Activated CD8-positive, alpha-beta T cell treated with anti-CD3 and anti-CD28 coated beads for 36 hours (primary cell): ENCODE measurements around the gene CLDND2. TPM values are rescaled to one million over a fixed set of nuclear protein-coding genes. Genes with fewer than 3 reads are reported as not detected.
A peak's percentile ranks its signal among the peaks of the same experiment; 100 is the strongest.

Experiments
- ATAC-seq: fragments of 200-7000 bp; cut with Tn5 transposase; one replicate; pipeline ENCODE4 v1.10.0; 2021; ENCODE audit warnings: mild to moderate bottlenecking, moderate library complexity
- CTCF ChIA-PET: fragments of 350-600 bp; sonication (Branson Sonifier 250); formaldehyde crosslinking; loops from one replicate; lab custom pipeline; 2021; ENCODE audit warnings: antibody characterized with exemption; lab: Charles Lee
- POLR2A ChIA-PET: fragments of 350-600 bp; sonication (Branson Sonifier 250); formaldehyde crosslinking; loops from one replicate; lab custom pipeline; 2021; ENCODE audit warnings: antibody characterized with exemption; lab: Charles Lee
- DNase-seq: peaks from one replicate; pipeline ENCODE4 v3.0.0-alpha.2; 2020
- H3K27ac Mint-ChIP-seq: one replicate; pipeline ENCODE4 v1.8.0; 2021; ENCODE audit warnings: mild to moderate bottlenecking, mixed read lengths
- H3K27me3 Mint-ChIP-seq: one replicate; pipeline ENCODE4 v1.8.0; 2021; ENCODE audit warnings: mixed read lengths
- H3K36me3 Mint-ChIP-seq: one replicate; pipeline ENCODE4 v1.8.0; 2021; ENCODE audit warnings: low read depth, mixed read lengths
- H3K4me1 Mint-ChIP-seq: one replicate; pipeline ENCODE4 v1.8.0; 2021; ENCODE audit warnings: low read depth, mixed read lengths
- H3K4me3 Mint-ChIP-seq: one replicate; pipeline ENCODE4 v1.8.0; 2021; ENCODE audit warnings: mild to moderate bottlenecking, moderate library complexity, mixed read lengths
- H3K9me3 Mint-ChIP-seq: one replicate; pipeline ENCODE4 v1.8.0; 2021; ENCODE audit warnings: mixed read lengths
- intact Hi-C: fragments of 100-400 bp; cut with micrococcal nuclease; formaldehyde crosslinking; loops from one replicate; pipeline ENCODE4 v1.10.0; 2022
- total RNA-seq, 2 experiments: library from RNA; stranded (reverse); gene quantifications; one replicate each; pipeline ENCODE4 v1.2.3, GENCODE V29; 2021
- TF ChIP-seq, protein P1 (sequence below): fragments of 200-600 bp; IDR thresholded peaks from one replicate; pipeline ENCODE4 v1.8.0; 2022; ENCODE audit warnings: antibody characterized with exemption, mild to moderate bottlenecking

The CLDND2 gene
- total RNA-seq, 2 experiments from 2014 or later, result 5.0 to 5.4 TPM

DNA sequence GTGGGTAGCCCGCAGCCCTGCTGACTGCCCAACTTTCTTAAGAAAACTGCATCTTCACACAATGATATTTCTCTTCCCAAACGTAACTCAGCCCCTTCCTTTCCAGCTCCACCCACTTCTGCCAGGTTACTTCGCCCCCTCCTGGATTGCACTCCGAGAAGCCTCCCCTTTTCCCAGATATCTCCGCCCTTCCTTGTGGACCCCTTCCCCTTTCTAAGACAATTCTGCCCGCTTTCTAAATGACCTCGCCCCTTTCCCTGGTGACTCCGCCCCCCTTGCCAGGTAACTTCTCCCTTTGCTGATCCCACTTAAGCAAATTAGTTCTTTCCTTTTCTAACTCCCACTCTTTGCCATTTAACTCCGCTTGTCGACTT is 29.5 kb downstream of the CLDND2 start:
- H3K27ac Mint-ChIP-seq, result peak overlapping the region; percentile 82
- DNase-seq, result no peak
- no peaks in the 10 kb centered on the region for H3K9me3 Mint-ChIP-seq
- intact Hi-C loops, result loop anchor here (10.0 kb wide), 1 partner anchor 86 kb away; no protein-coding TSS in a partner anchor
- peaks cover 1% of the 10 kb centered on the region for H3K27me3 Mint-ChIP-seq
- peak; percentile 5 for ATAC-seq
- ChIA-PET POLR2A (no interaction called here), CTCF (interaction anchor here (0.6 to 3.2 kb wide), 17 partner anchors 11 to 321 kb away, joined by 3 to 23 read pairs (median 5); partner anchors contain the start of genes ETFB and SIGLEC10)
- H3K36me3 Mint-ChIP-seq, result no peaks in the 10 kb centered on the region
- peak overlapping the region; percentile 77 for H3K4me3 Mint-ChIP-seq
- TF ChIP-seq, protein P1, sequence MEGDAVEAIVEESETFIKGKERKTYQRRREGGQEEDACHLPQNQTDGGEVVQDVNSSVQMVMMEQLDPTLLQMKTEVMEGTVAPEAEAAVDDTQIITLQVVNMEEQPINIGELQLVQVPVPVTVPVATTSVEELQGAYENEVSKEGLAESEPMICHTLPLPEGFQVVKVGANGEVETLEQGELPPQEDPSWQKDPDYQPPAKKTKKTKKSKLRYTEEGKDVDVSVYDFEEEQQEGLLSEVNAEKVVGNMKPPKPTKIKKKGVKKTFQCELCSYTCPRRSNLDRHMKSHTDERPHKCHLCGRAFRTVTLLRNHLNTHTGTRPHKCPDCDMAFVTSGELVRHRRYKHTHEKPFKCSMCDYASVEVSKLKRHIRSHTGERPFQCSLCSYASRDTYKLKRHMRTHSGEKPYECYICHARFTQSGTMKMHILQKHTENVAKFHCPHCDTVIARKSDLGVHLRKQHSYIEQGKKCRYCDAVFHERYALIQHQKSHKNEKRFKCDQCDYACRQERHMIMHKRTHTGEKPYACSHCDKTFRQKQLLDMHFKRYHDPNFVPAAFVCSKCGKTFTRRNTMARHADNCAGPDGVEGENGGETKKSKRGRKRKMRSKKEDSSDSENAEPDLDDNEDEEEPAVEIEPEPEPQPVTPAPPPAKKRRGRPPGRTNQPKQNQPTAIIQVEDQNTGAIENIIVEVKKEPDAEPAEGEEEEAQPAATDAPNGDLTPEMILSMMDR, result no peak
- peaks cover 13% of the 10 kb centered on the region for H3K4me1 Mint-ChIP-seq

DNA sequence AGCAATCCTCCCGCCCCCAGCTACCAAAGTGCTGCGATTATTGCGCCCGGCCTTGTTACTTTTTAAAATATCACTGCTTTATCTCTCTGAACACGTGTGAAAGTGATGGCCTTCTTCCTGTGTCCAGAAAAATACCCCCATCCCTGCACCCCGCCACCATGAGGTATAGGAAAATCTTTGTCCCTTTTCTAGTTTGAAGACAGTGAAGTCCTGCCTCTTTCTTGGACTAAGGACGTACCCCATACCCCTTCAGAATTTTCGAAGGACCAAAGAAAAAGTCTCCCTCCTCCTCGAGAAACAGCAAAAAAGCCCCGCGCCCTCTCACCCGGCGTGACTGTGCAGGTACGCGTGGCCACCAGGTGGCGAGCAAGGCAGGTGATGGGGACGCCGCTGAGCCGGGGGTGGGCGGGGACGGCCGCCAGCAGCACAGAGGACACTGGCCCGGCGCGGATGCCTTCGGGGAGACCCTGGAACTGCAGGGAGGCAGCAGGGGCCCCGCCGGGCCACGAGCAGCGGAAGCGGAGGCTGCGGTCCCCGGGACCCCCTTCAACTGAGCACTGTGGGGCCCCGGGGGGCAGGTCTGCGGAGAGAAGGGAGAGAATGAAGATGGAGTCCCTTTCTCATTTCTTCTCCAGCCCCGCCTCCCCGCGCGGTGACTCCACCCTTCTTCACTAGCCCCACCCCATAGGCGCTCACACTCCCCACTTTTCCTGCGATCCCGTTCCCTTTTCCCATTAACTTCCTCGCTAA is 30.1 kb downstream of the CLDND2 start:
- peak overlapping the region; percentile 82 for H3K27ac Mint-ChIP-seq
- peak; percentile 95 for DNase-seq

DNA sequence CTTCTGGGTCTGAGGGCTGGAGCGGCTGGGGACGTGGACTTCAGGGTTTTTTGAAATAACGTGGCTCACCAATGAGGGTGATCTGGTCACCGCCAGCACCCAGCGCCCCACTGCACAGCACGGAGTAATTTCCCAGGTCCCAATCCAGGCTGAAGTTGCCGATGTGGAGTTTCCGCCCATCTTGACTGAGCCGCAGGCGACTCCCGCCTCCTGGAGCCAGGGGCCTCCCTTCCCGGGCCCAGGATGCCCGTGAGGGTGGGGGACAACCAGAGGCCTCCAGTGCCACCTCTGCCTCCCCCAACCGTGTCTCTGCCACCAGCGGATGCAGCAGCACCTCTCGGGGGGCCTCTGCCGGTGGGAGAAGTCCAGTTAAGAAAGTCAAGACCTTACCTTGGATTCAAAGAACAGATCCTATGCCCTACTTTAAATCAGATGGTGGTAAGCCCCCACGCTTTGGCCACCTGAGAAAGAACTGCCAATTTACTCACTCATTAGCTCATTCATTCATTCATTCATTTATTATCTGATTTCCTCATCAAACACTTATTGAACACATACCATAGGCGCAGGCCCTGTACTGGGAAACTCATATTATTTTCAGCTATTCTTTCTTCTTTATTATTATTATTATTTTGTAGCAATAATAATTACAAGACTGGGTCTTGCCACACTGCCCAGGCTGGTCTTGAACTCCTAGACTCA is 30.8 kb downstream of the CLDND2 start:
- ChIA-PET POLR2A (interaction anchor here (0.8 to 0.9 kb wide), 2 partner anchors 17 to 103 kb away, joined by 3 read pairs; no protein-coding TSS in a partner anchor), CTCF (interaction anchor here (0.7 to 3.2 kb wide), 15 partner anchors 13 to 324 kb away, joined by 3 to 23 read pairs (median 4); partner anchors contain the start of genes C19orf84 and ETFB)
- ATAC-seq, result no peak
- peaks cover 1% of the 10 kb centered on the region for H3K27me3 Mint-ChIP-seq
- peaks cover 13% of the 10 kb centered on the region for H3K4me1 Mint-ChIP-seq
- H3K27ac Mint-ChIP-seq, result peak overlapping the region; percentile 60
- no peaks in the 10 kb centered on the region for H3K36me3 Mint-ChIP-seq
- TF ChIP-seq, protein P1, result no peak
- intact Hi-C loops, result loop anchor here (10.0 kb wide), 1 partner anchor 87 kb away; no protein-coding TSS in a partner anchor
- DNase-seq, result no peak
- H3K4me3 Mint-ChIP-seq, result peak overlapping the region; percentile 77
- no peaks in the 10 kb centered on the region for H3K9me3 Mint-ChIP-seq

More for the DNA sequence above, 30.1 kb downstream of the CLDND2 start:
- Mint-ChIP-seq H3K27me3 (peaks cover 1% of the 10 kb centered on the region), H3K4me1 (peaks cover 13% of the 10 kb centered on the region), H3K36me3 (no peaks in the 10 kb centered on the region), H3K9me3 (no peaks in the 10 kb centered on the region), H3K4me3 (peak overlapping the region; percentile 77)
- CTCF ChIA-PET, result interaction anchor here (0.6 to 3.2 kb wide), 23 partner anchors 11 to 323 kb away, joined by 3 to 23 read pairs (median 4); partner anchors contain the start of genes C19orf84 and ETFB
- POLR2A ChIA-PET, result interaction anchor here (0.8 to 0.9 kb wide), 2 partner anchors 16 to 102 kb away, joined by 3 read pairs; no protein-coding TSS in a partner anchor
- intact Hi-C loops, result loop anchor here (10.0 kb wide), 1 partner anchor 86 kb away; no protein-coding TSS in a partner anchor
- TF ChIP-seq, protein P1, result peak; percentile 93
- ATAC-seq, result peak; percentile 74

DNA sequence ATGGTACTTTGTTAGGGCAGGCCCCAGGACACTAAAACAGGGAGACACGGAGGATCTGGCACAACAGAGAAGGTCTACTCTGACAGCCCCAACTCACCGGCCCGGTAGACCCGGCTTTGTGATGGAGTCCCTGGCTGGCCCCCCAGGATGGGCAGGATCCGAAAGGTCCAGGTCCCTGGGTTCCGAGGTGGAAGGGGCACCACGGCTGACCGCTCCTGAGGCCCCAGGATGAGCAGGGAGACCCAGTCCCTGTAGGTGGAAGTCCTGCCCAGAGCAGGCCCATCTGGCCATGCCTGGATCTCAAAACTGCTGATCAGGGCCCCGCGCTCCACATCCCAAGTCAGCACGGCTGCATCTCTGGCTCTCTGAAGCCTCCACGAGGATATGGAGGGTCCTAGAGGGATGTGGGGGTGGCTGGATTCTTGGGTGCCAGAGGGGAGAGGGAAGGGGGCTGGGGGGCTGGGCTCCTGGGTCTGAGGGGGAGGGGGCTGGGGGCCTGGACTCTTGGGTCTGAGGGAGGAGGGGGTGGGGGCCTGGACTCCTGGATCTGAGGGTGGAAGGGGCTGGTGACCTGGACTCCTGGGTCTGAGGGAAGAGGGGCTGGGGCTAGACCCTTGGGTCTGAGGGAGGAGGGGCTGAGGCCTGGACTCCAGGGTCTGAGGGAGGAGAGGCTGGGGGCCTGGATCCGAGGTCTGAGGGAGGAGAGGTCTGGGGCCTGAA is 31.5 kb downstream of the CLDND2 start:
- H3K27me3 Mint-ChIP-seq, result peaks cover 1% of the 10 kb centered on the region
- no peaks in the 10 kb centered on the region for H3K9me3 Mint-ChIP-seq
- intact Hi-C loops, result loop anchor here (10.0 kb wide), 1 partner anchor 88 kb away; no protein-coding TSS in a partner anchor
- peaks cover 13% of the 10 kb centered on the region for H3K4me1 Mint-ChIP-seq
- no peak for ATAC-seq
- TF ChIP-seq, protein P1, result no peak
- H3K27ac Mint-ChIP-seq, result no peak overlapping the region
- ChIA-PET POLR2A (no interaction called here), CTCF (interaction anchor here (0.7 to 2.5 kb wide), 7 partner anchors 27 to 324 kb away, joined by 3 to 23 read pairs (median 3); partner anchors contain the start of gene ETFB)
- H3K36me3 Mint-ChIP-seq, result no peaks in the 10 kb centered on the region
- DNase-seq, result no peak
- no peak overlapping the region for H3K4me3 Mint-ChIP-seq
